WTC11 (cell line): ENCODE measurements around the gene CPPED1. TPM values are rescaled to one million over a fixed set of nuclear protein-coding genes. Genes with fewer than 3 reads are reported as not detected.

ENCODE experiments used
- ATAC-seq: fragments of 200-7000 bp; cut with Tn5 transposase; 2 replicates; pipeline ENCODE4 v1.10.0; 2021; ENCODE audit warnings: mild to moderate bottlenecking, moderate library complexity
- CTCF ChIA-PET: fragments of 300-600 bp; sonication (Branson Sonifier 250); formaldehyde crosslinking; loops from one replicate; lab custom pipeline; 2021; ENCODE audit warnings: antibody characterized with exemption; lab: Charles Lee
- POLR2A ChIA-PET: fragments of 350-600 bp; sonication (Branson Sonifier 250); formaldehyde crosslinking; loops from one replicate; lab custom pipeline; 2021; ENCODE audit warnings: antibody characterized with exemption; lab: Charles Lee
- DNase-seq: peaks from one replicate; pipeline ENCODE4 v3.0.0; 2021; ENCODE audit warnings: low spot score
- H3K27ac Mint-ChIP-seq: 2 replicates; pipeline ENCODE4 v1.8.0; 2021; ENCODE audit warnings: mixed read lengths
- H3K27me3 Mint-ChIP-seq: 2 replicates; pipeline ENCODE4 v1.8.0; 2021; ENCODE audit warnings: low read depth, mild to moderate bottlenecking, moderate library complexity, mixed read lengths
- H3K36me3 Mint-ChIP-seq: 2 replicates; pipeline ENCODE4 v1.8.0; 2021; ENCODE audit warnings: mixed read lengths
- H3K4me1 Mint-ChIP-seq: 2 replicates; pipeline ENCODE4 v1.8.0; 2022; ENCODE audit warnings: mixed read lengths
- H3K4me3 Mint-ChIP-seq: 2 replicates; pipeline ENCODE4 v1.8.0; 2021; ENCODE audit warnings: mild to moderate bottlenecking, moderate library complexity, mixed read lengths
- H3K9me3 Mint-ChIP-seq: 2 replicates; pipeline ENCODE4 v1.8.0; 2021; ENCODE audit warnings: mixed read lengths
- FOXJ3 ChIP-seq: sonication (generic); formaldehyde crosslinking; IDR thresholded peaks from 2 replicates; pipeline ENCODE4 v1.9.0; 2021; ENCODE audit warnings: missing genetic modification reagents, mild to moderate bottlenecking, borderline replicate concordance
- FOXP1 ChIP-seq: sonication (generic); formaldehyde crosslinking; IDR thresholded peaks from 2 replicates; pipeline ENCODE4 v1.8.0; 2022; ENCODE audit warnings: missing genetic modification reagents, mild to moderate bottlenecking, moderate library complexity, borderline replicate concordance
- GTF2I ChIP-seq: fragments of 250-450 bp; sonication (Bioruptor Pico); conservative IDR thresholded peaks from 2 replicates; pipeline ENCODE4 v1.4.0; 2021; ENCODE audit warnings: mild to moderate bottlenecking
- IRF1 ChIP-seq: sonication (generic); formaldehyde crosslinking; IDR thresholded peaks from 2 replicates; pipeline ENCODE4 v1.8.0; 2023; ENCODE audit warnings: missing genetic modification reagents
- IRF2 ChIP-seq: sonication (generic); formaldehyde crosslinking; IDR thresholded peaks from 2 replicates; pipeline ENCODE4 v1.8.0; 2022; ENCODE audit warnings: low read depth, missing genetic modification reagents, borderline replicate concordance
- JUN ChIP-seq: sonication (generic); formaldehyde crosslinking; IDR thresholded peaks from 2 replicates; pipeline ENCODE4 v1.8.0; 2023; ENCODE audit warnings: mild to moderate bottlenecking, missing genetic modification reagents
- MAX ChIP-seq: sonication (generic); formaldehyde crosslinking; IDR thresholded peaks from 2 replicates; pipeline ENCODE4 v1.8.0; 2022; ENCODE audit warnings: mild to moderate bottlenecking, missing genetic modification reagents
- MLX ChIP-seq: sonication (generic); formaldehyde crosslinking; IDR thresholded peaks from 2 replicates; pipeline ENCODE4 v1.8.1; 2023; ENCODE audit warnings: mild to moderate bottlenecking, missing genetic modification reagents, moderate library complexity
- MYBL2 ChIP-seq: sonication (generic); formaldehyde crosslinking; IDR thresholded peaks from 2 replicates; pipeline ENCODE4 v1.8.1; 2023; ENCODE audit warnings: mild to moderate bottlenecking, moderate library complexity, missing genetic modification reagents
- PREB ChIP-seq: sonication (generic); formaldehyde crosslinking; IDR thresholded peaks from 2 replicates; pipeline ENCODE4 v1.8.1; 2022; ENCODE audit warnings: mild to moderate bottlenecking, missing genetic modification reagents, moderate library complexity, borderline replicate concordance
- RELA ChIP-seq: sonication (generic); formaldehyde crosslinking; IDR thresholded peaks from 2 replicates; pipeline ENCODE4 v1.8.1; 2022; ENCODE audit warnings: missing genetic modification reagents, mild to moderate bottlenecking, borderline replicate concordance
- ZBTB43 ChIP-seq: sonication (generic); formaldehyde crosslinking; IDR thresholded peaks from 2 replicates; pipeline ENCODE4 v1.8.1; 2023; ENCODE audit warnings: mild to moderate bottlenecking, missing genetic modification reagents
- ZNF416 ChIP-seq: fragments of 250-450 bp; sonication (Bioruptor Pico); IDR thresholded peaks from 2 replicates; pipeline ENCODE4 v1.9.0; 2021; ENCODE audit warnings: mild to moderate bottlenecking, inconsistent platforms
- total RNA-seq: library from RNA; stranded (reverse); gene quantifications from 3 replicates; pipeline ENCODE4 v1.2.3, GENCODE V29; 2021
- TF ChIP-seq, protein P1 (sequence below): sonication (generic); formaldehyde crosslinking; IDR thresholded peaks from 2 replicates; pipeline ENCODE4 v1.8.1; 2023; ENCODE audit warnings: mild to moderate bottlenecking, missing genetic modification reagents, borderline replicate concordance
- TF ChIP-seq, protein P2 (sequence below): fragments of 250-450 bp; sonication (Bioruptor Pico); IDR thresholded peaks from 2 replicates; pipeline ENCODE4 v1.9.0; 2021; ENCODE audit warnings: moderate library complexity, mild to moderate bottlenecking, inconsistent platforms, borderline replicate concordance
- TF ChIP-seq, protein P3 (sequence below): fragments of 250-450 bp; sonication (Bioruptor Pico); conservative IDR thresholded peaks from 2 replicates; pipeline ENCODE4 v1.9.0; 2021; ENCODE audit warnings: mild to moderate bottlenecking
- TF ChIP-seq, protein P4 (sequence below): fragments of 250-450 bp; sonication (Bioruptor Pico); IDR thresholded peaks from 2 replicates; pipeline ENCODE4 v1.9.0; 2021; ENCODE audit warnings: mild to moderate bottlenecking
- TF ChIP-seq, protein P5 (sequence below): fragments of 250-450 bp; sonication (Bioruptor Pico); IDR thresholded peaks from 2 replicates; pipeline ENCODE4 v1.9.0; 2021; ENCODE audit warnings: mild to moderate bottlenecking

CPPED1 gene
- total RNA-seq, 1 experiment from 2014 or later: 8.8 TPM

DNA sequence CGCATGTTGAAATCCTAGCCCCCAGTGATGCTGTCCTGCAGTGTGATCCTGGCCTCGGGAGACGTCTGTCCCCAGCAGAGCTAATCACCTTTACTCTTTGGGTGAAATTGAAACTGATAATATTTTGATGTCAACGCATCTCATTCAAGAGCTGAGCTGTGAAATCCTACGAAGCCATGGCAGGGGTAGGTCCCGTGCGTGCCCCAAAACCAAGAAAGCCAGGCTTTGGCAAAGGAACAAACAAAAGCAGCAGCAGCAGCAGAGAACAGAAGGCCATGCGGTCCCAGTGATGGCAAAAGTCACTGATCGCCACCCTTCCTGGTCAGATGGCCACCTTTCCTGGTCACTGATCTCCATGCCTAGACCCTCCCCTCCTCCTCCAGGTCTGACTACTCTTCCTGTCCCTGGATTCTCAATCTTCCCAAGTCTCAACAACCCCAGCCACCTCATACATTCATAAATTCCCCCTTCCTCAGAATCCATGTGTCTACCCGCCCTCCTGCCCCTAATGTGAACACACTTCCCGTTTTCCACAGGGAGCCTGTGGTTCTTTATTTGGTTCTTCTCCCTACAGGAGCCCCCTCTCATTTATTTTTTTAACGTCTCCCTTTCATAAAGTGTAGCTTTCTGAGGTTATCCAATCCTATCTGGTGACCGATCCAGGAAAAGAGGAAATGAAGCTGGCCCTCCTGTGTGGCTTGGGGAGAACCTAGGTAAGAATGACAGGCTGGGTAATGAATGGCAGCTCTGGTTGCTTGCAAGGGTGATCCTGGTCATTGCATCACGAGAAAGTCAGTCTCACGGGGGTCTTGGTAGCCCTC is 50.3 kb downstream of the CPPED1 start (continued):
- TF ChIP-seq, protein P1, sequence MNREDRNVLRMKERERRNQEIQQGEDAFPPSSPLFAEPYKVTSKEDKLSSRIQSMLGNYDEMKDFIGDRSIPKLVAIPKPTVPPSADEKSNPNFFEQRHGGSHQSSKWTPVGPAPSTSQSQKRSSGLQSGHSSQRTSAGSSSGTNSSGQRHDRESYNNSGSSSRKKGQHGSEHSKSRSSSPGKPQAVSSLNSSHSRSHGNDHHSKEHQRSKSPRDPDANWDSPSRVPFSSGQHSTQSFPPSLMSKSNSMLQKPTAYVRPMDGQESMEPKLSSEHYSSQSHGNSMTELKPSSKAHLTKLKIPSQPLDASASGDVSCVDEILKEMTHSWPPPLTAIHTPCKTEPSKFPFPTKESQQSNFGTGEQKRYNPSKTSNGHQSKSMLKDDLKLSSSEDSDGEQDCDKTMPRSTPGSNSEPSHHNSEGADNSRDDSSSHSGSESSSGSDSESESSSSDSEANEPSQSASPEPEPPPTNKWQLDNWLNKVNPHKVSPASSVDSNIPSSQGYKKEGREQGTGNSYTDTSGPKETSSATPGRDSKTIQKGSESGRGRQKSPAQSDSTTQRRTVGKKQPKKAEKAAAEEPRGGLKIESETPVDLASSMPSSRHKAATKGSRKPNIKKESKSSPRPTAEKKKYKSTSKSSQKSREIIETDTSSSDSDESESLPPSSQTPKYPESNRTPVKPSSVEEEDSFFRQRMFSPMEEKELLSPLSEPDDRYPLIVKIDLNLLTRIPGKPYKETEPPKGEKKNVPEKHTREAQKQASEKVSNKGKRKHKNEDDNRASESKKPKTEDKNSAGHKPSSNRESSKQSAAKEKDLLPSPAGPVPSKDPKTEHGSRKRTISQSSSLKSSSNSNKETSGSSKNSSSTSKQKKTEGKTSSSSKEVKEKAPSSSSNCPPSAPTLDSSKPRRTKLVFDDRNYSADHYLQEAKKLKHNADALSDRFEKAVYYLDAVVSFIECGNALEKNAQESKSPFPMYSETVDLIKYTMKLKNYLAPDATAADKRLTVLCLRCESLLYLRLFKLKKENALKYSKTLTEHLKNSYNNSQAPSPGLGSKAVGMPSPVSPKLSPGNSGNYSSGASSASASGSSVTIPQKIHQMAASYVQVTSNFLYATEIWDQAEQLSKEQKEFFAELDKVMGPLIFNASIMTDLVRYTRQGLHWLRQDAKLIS (CRISPR knock-in tag): no peak
- TF ChIP-seq MYBL2 (CRISPR knock-in tag) (no peak), PREB (no peak)
- TF ChIP-seq, protein P2, sequence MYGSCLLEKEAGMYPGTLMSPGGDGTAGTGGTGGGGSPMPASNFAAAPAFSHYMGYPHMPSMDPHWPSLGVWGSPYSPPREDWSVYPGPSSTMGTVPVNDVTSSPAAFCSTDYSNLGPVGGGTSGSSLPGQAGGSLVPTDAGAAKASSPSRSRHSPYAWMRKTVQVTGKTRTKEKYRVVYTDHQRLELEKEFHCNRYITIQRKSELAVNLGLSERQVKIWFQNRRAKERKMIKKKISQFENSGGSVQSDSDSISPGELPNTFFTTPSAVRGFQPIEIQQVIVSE: no peak
- TF ChIP-seq, all 79 proteins: peak for 0

GRCh38 chr16:12752159-12752558 is 51.5 kb downstream of the CPPED1 start:
- no peak for DNase-seq
- no peaks in the 10 kb centered on the region for H3K36me3 Mint-ChIP-seq
- CTCF ChIA-PET: no interaction called here
- TF ChIP-seq FOXP1 (CRISPR knock-in tag): no peak
- no peak for TF ChIP-seq MLX (CRISPR knock-in tag)
- no peak for TF ChIP-seq RELA
- TF ChIP-seq, protein P3, sequence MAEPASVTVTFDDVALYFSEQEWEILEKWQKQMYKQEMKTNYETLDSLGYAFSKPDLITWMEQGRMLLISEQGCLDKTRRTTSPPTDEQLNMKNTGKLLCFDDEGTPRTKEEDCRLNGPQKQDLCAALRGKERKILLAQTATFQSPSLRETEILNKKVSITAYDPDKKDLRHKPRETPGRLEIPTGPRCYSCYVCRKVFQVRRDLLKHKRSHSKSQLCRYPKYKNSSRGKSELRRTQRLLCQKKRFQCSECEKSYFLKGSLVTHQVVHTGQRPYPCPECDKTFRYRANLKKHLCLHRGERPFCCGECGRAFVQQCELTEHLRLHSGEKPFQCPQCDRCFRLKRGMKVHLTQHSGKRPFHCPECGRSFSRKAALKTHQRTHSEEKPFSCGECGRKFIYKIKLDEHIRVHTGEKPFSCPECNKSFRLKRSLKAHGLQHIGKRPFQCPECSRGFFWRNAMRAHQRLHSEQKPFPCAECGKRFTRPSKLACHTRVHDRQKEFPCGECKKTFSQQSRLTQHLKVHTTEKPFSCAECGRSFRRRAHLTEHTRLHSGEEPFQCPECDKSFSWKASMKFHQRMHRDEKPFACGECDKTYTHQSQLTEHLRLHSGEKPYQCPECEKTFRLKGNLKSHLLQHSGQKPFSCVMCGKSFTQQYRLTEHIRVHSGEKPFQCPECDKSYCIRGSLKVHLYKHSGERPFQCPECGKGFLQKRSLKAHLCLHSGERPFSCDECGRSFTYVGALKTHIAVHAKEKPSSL (CRISPR knock-in tag): no peak
- no peak for TF ChIP-seq GTF2I (CRISPR knock-in tag)
- no peak for TF ChIP-seq IRF1
- TF ChIP-seq MAX (CRISPR knock-in tag): no peak
- no peak for TF ChIP-seq IRF2 (CRISPR knock-in tag)
- TF ChIP-seq ZBTB43 (CRISPR knock-in tag): no peak
- TF ChIP-seq, protein P4, sequence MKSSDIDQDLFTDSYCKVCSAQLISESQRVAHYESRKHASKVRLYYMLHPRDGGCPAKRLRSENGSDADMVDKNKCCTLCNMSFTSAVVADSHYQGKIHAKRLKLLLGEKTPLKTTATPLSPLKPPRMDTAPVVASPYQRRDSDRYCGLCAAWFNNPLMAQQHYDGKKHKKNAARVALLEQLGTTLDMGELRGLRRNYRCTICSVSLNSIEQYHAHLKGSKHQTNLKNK (CRISPR knock-in tag): no peak
- no peak for TF ChIP-seq FOXJ3 (CRISPR knock-in tag)
- TF ChIP-seq, protein P5, sequence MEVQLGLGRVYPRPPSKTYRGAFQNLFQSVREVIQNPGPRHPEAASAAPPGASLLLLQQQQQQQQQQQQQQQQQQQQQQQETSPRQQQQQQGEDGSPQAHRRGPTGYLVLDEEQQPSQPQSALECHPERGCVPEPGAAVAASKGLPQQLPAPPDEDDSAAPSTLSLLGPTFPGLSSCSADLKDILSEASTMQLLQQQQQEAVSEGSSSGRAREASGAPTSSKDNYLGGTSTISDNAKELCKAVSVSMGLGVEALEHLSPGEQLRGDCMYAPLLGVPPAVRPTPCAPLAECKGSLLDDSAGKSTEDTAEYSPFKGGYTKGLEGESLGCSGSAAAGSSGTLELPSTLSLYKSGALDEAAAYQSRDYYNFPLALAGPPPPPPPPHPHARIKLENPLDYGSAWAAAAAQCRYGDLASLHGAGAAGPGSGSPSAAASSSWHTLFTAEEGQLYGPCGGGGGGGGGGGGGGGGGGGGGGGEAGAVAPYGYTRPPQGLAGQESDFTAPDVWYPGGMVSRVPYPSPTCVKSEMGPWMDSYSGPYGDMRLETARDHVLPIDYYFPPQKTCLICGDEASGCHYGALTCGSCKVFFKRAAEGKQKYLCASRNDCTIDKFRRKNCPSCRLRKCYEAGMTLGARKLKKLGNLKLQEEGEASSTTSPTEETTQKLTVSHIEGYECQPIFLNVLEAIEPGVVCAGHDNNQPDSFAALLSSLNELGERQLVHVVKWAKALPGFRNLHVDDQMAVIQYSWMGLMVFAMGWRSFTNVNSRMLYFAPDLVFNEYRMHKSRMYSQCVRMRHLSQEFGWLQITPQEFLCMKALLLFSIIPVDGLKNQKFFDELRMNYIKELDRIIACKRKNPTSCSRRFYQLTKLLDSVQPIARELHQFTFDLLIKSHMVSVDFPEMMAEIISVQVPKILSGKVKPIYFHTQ (CRISPR knock-in tag): no peak
- TF ChIP-seq, protein P2: no peak
- TF ChIP-seq ZNF416: no peak
- TF ChIP-seq JUN (CRISPR knock-in tag): no peak
- no peak for ATAC-seq
- no peaks in the 10 kb centered on the region for H3K27me3 Mint-ChIP-seq
- H3K9me3 Mint-ChIP-seq: no peaks in the 10 kb centered on the region
- H3K4me3 Mint-ChIP-seq: no peak overlapping the region
- POLR2A ChIA-PET: no interaction called here
- no peak overlapping the region for H3K27ac Mint-ChIP-seq
- no peaks in the 10 kb centered on the region for H3K4me1 Mint-ChIP-seq
